OCI-LY3 (cell line): ENCODE data around the gene RANBP9.
A peak's percentile ranks its signal among the peaks of the same experiment; 100 is the strongest.

Experiments used
- H2AFZ ChIP-seq: fragments of 200-600, 300-600 bp; shearing (Covaris generic); 2 replicates; pipeline ENCODE4 v1.6.0; 2014; ENCODE audit warnings: antibody characterized with exemption, low read depth, low read length
- H3K27ac ChIP-seq: fragments of 200-600, 300-600 bp; sonication (generic); 2 replicates; pipeline ENCODE4 v1.5.1; 2014; ENCODE audit warnings: mild to moderate bottlenecking, low read length, moderate library complexity, mixed read lengths
- H3K27me3 ChIP-seq: fragments of 200-600, 300-600 bp; sonication (generic); 2 replicates; pipeline ENCODE4 v1.6.1; 2014; ENCODE audit warnings: low read depth, low read length, mixed read lengths
- H3K36me3 ChIP-seq: fragments of 200-600, 300-600 bp; sonication (generic); replicated peaks from 2 replicates; pipeline ENCODE3; 2014; ENCODE audit warnings: low read depth, low read length, mixed read lengths
- H3K4me1 ChIP-seq: fragments of 300-600, 200-600 bp; sonication (generic); 2 replicates; pipeline ENCODE4 v1.6.1; 2014; ENCODE audit warnings: low read length, mixed read lengths
- H3K4me2 ChIP-seq: fragments of 200-600, 300-600 bp; sonication (generic); 2 replicates; pipeline ENCODE4 v1.6.1; 2014; ENCODE audit warnings: low read length, mixed read lengths
- H3K4me3 ChIP-seq: fragments of 300-600, 200-600 bp; sonication (generic); 2 replicates; pipeline ENCODE4 v1.5.1; 2014; ENCODE audit warnings: antibody characterized with exemption, mild to moderate bottlenecking, low read length, moderate library complexity
- H3K79me2 ChIP-seq: fragments of 300-600, 200-600 bp; shearing (Covaris generic); 2 replicates; pipeline ENCODE4 v1.6.1; 2014; ENCODE audit warnings: mild to moderate bottlenecking, low read length, mixed read lengths
- H3K9ac ChIP-seq: fragments of 300-600, 200-600 bp; shearing (Covaris generic); 2 replicates; pipeline ENCODE4 v1.6.0; 2014; ENCODE audit warnings: mild to moderate bottlenecking, low read length, moderate library complexity
- H3K9me3 ChIP-seq: fragments of 200-600, 300-600 bp; shearing (Covaris generic); 2 replicates; pipeline ENCODE4 v1.6.1; 2014; ENCODE audit warnings: low read length, mixed read lengths; ENCODE audit not compliant: insufficient read depth
- H4K20me1 ChIP-seq: fragments of 200-600, 300-600 bp; sonication (generic); 2 replicates; pipeline ENCODE4 v1.6.1; 2016; ENCODE audit warnings: low read length, mixed read lengths; ENCODE audit not compliant: insufficient read depth
- EZH2phosphoT487 ChIP-seq: fragments of 200-600 bp; shearing (Covaris generic); IDR thresholded peaks from 2 replicates; pipeline ENCODE4 v1.6.1; 2018; ENCODE audit warnings: antibody characterized with exemption, mixed run types, low read depth
- TF ChIP-seq, protein P1 (sequence below): fragments of 200-600, 300-600 bp; sonication (generic); IDR thresholded peaks from 2 replicates; pipeline ENCODE4 v1.5.1; 2014; ENCODE audit warnings: antibody characterized with exemption, low read length, low read depth

The RANBP9 gene

GRCh38 chr6:13662651-13663334 lies 48.8 kb downstream of the RANBP9 start:
- H4K20me1 ChIP-seq = 0 out of 2 replicates have a peak, but pooled peaks cover 6% of the 10 kb centered on the region
- peaks cover 14% of the 10 kb centered on the region for H3K4me1 ChIP-seq
- H3K27me3 ChIP-seq = no peaks in the 10 kb centered on the region
- H3K27ac ChIP-seq = no peak overlapping the region
- no peak overlapping the region for H2AFZ ChIP-seq
- no peak overlapping the region for H3K4me3 ChIP-seq
- H3K9ac ChIP-seq = no peak overlapping the region
- H3K79me2 ChIP-seq = peaks cover 74% of the 10 kb centered on the region
- peak overlapping the region; percentile 20; the same call in 1 of the 2 replicates for H3K4me2 ChIP-seq
- TF ChIP-seq, protein P1, sequence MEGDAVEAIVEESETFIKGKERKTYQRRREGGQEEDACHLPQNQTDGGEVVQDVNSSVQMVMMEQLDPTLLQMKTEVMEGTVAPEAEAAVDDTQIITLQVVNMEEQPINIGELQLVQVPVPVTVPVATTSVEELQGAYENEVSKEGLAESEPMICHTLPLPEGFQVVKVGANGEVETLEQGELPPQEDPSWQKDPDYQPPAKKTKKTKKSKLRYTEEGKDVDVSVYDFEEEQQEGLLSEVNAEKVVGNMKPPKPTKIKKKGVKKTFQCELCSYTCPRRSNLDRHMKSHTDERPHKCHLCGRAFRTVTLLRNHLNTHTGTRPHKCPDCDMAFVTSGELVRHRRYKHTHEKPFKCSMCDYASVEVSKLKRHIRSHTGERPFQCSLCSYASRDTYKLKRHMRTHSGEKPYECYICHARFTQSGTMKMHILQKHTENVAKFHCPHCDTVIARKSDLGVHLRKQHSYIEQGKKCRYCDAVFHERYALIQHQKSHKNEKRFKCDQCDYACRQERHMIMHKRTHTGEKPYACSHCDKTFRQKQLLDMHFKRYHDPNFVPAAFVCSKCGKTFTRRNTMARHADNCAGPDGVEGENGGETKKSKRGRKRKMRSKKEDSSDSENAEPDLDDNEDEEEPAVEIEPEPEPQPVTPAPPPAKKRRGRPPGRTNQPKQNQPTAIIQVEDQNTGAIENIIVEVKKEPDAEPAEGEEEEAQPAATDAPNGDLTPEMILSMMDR = no peak
- no peak for TF ChIP-seq EZH2phosphoT487
- no peaks in the 10 kb centered on the region for H3K36me3 ChIP-seq
- no peaks in the 10 kb centered on the region for H3K9me3 ChIP-seq

DNA sequence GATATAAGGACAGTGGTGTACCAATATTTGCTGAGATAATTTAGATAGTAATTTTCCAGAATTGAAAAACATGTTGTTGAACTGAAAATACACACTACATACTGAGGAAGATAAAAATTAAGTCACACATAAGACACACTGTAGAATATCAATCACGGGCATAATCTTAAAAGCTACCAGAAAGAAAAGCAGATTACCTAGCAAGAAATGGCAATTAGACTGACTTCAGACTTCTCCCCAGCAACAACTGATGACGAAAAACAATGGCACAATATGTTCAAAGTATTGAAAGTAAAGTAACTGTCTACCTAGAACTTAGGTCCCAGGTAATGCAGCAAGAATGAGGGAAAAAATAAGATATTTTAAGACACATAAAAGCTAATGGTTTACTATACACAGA lies 50.0 kb downstream of the RANBP9 start:
- TF ChIP-seq EZH2phosphoT487 = no peak
- TF ChIP-seq, protein P1 = no peak

DNA sequence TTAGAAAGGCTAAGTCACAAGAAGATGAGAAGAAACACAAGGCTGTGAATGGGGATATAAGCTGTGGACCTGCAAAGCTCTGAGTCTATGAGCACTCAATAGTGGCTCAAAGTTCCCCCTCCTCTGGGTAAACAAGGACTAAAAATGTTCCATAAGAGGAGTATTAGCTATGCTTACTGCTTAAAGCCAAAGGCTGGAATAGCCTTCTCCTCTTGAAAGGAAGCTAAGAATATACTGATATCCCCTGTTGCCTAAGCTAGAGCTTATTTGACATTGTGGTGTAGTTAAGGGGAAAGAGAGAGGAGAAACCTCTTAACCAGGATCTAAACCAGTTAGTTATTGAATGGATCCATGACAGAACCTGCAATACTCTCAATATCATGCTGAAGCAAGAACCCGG lies 50.7 kb downstream of the RANBP9 start:
- Histone ChIP-seq H3K9ac (no peak overlapping the region), H3K4me1 (peaks cover 14% of the 10 kb centered on the region), H3K4me3 (no peak overlapping the region), H3K36me3 (no peaks in the 10 kb centered on the region), H2AFZ (no peak overlapping the region), H3K27ac (no peak overlapping the region), H3K4me2 (no peak overlapping the region), H3K27me3 (no peaks in the 10 kb centered on the region), H3K9me3 (no peaks in the 10 kb centered on the region), H4K20me1 (0 out of 2 replicates have a peak, but pooled peaks cover 3% of the 10 kb centered on the region), H3K79me2 (peaks cover 57% of the 10 kb centered on the region)
- TF ChIP-seq, protein P1 = no peak
- no peak for TF ChIP-seq EZH2phosphoT487

More for the DNA sequence above, 50.0 kb downstream of the RANBP9 start:
- Histone ChIP-seq H3K27ac (no peak overlapping the region), H3K4me1 (peaks cover 14% of the 10 kb centered on the region), H4K20me1 (0 out of 2 replicates have a peak, but pooled peaks cover 3% of the 10 kb centered on the region), H3K4me3 (no peak overlapping the region), H2AFZ (no peak overlapping the region), H3K27me3 (no peaks in the 10 kb centered on the region), H3K79me2 (peaks cover 63% of the 10 kb centered on the region), H3K36me3 (no peaks in the 10 kb centered on the region), H3K9ac (no peak overlapping the region), H3K9me3 (no peaks in the 10 kb centered on the region), H3K4me2 (no peak overlapping the region)

DNA sequence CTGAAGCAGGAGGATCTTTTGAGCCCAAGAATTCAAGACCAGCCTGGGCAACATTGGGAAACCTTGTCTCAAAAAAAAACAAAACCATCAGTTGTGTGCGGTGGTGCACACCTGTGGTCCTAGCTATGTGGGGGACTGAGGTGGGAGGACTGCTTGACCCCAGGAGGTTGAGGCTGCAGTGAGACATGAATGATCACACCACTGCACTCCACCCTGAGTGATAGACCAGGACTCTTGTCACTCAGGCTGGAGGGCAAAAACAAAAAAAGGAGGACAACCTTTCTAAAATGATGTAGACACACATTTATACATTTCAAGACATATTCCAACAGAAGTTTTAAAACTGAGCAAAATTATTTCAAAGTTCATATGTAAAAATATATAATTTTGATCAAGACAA lies 51.4 kb downstream of the RANBP9 start:
- Histone ChIP-seq H4K20me1 (0 out of 2 replicates have a peak, but pooled peaks cover 3% of the 10 kb centered on the region), H3K4me1 (peaks cover 14% of the 10 kb centered on the region), H2AFZ (no peak overlapping the region), H3K79me2 (peaks cover 51% of the 10 kb centered on the region), H3K4me2 (no peak overlapping the region), H3K4me3 (no peak overlapping the region), H3K27ac (no peak overlapping the region), H3K27me3 (no peaks in the 10 kb centered on the region), H3K9ac (no peak overlapping the region), H3K9me3 (no peaks in the 10 kb centered on the region), H3K36me3 (no peaks in the 10 kb centered on the region)
- TF ChIP-seq, protein P1 = no peak
- no peak for TF ChIP-seq EZH2phosphoT487
